ENCODE measurements around the gene ADRA2B. TPM values are rescaled to one million over a fixed set of nuclear protein-coding genes. Genes with fewer than 3 reads are reported as not detected.

The ADRA2B gene
- total RNA-seq, 1 experiment from 2014 or later, result not detected

DNA sequence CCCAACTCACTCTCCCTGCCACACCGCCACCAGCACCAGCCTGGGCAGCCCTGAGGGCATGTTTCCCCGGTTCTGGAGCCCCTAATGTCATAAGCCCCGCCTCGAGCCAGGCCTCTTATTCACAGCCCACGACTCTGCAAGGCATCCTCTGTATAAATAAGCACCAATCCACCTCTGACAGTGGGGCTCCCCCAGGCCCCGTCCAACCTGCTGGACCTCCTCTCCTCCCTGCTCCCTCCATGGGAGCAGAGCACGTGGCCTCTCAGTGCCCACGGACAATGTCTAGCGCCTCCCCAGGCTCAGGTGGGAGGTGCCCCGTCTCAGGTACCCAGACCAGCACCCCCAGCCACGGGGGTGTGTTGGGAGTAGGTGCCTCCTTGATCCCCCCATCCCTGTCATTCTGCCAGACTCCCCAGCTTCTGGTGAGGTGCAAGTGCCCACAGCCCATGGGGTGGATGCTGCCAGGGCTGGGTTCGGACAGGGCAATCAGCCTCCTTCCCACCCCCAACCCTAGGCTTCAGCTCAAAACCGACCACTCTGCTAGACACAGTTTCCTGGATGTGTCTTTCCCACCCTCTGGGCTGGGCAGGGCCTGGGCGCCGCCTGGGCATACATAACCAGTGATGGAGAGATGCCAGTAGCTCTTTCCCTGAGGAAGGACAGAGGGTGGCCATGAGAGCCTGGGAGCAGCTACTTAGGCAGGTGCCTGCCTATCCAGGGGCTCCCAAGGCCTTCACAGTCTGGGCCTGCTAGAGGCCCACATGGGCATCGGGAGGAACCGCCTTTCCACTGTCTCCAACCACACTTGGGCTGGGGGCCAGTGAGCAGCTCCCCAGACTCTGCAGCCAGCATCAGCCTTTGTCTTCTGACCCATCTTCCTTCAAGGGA, 1.6 kb upstream of the ADRA2B start:
- Mint-ChIP-seq H3K27me3 (ENCODE audit: unreplicated experiment) (peaks cover 81% of the 10 kb centered on the region), H3K36me3 (ENCODE audit: insufficient read depth, unreplicated experiment) (peaks cover 16% of the 10 kb centered on the region), H3K9me3 (ENCODE audit: low read depth, unreplicated experiment) (no peaks in the 10 kb centered on the region), H3K27ac (ENCODE audit: unreplicated experiment) (no peak overlapping the region), H3K4me3 (ENCODE audit: low read depth, unreplicated experiment) (peak overlapping the region; percentile 43), H3K4me1 (ENCODE audit: low read depth, unreplicated experiment) (no peaks in the 10 kb centered on the region)
- peak; percentile 53 for DNase-seq
- TF ChIP-seq, protein P1, sequence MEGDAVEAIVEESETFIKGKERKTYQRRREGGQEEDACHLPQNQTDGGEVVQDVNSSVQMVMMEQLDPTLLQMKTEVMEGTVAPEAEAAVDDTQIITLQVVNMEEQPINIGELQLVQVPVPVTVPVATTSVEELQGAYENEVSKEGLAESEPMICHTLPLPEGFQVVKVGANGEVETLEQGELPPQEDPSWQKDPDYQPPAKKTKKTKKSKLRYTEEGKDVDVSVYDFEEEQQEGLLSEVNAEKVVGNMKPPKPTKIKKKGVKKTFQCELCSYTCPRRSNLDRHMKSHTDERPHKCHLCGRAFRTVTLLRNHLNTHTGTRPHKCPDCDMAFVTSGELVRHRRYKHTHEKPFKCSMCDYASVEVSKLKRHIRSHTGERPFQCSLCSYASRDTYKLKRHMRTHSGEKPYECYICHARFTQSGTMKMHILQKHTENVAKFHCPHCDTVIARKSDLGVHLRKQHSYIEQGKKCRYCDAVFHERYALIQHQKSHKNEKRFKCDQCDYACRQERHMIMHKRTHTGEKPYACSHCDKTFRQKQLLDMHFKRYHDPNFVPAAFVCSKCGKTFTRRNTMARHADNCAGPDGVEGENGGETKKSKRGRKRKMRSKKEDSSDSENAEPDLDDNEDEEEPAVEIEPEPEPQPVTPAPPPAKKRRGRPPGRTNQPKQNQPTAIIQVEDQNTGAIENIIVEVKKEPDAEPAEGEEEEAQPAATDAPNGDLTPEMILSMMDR (IDR thresholded peaks at IDR 0.05; ENCODE audit: unreplicated experiment), result peak; percentile 30
- CTCF ChIA-PET, result interaction anchor here (1.3 to 2.2 kb wide), 2 partner anchors 14 to 125 kb away, joined by 5 to 11 read pairs; no protein-coding TSS in a partner anchor
- no TSS peak for BruUV-seq (replicated peaks)
- intact Hi-C loops (cut with micrococcal nuclease; ENCODE audit: unreplicated experiment), result no loop called here

DNA sequence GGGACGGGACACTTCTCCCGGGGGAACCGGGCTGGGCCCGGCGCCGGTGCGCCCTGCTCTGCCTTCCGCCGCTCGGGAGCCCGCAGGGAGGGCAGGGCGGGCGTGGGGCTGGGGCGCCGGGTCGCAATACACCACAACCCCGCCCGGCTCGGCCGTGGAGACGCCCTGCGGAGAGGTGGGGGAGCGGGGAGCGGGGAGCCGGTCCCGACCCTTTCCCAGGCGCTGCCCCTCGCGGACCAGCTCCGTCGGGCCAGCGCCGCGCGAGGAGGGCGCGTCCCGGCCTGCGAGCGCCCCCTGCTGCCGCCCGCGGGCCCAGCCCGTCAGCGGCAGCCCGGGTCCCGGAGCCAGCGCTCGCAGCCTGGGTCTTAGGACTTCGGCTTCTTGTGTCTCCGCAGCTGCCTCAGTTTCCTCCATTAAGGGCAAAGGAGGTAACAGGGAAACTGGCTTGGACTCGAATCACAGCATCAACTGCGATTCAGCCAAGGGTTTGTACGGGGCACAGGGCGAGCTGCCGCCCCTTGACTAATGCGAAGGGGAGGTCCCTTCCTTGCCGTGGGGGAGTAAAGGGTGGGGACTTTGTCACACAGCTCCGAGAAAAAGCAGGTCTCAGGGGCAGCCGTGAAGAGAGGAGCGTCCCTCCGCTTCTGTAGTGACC, 635 bp upstream of the ADRA2B start:
- Mint-ChIP-seq H3K4me1 (ENCODE audit: low read depth, unreplicated experiment) (no peaks in the 10 kb centered on the region), H3K36me3 (ENCODE audit: insufficient read depth, unreplicated experiment) (peaks cover 16% of the 10 kb centered on the region), H3K4me3 (ENCODE audit: low read depth, unreplicated experiment) (peak overlapping the region; percentile 60), H3K27me3 (ENCODE audit: unreplicated experiment) (peaks cover 73% of the 10 kb centered on the region), H3K27ac (ENCODE audit: unreplicated experiment) (no peak overlapping the region), H3K9me3 (ENCODE audit: low read depth, unreplicated experiment) (no peaks in the 10 kb centered on the region)
- CTCF ChIA-PET, result interaction anchor here (1.0 to 2.2 kb wide), 5 partner anchors 9 to 124 kb away, joined by 3 to 11 read pairs (median 6); no protein-coding TSS in a partner anchor
- peak; percentile 80 for DNase-seq
- TF ChIP-seq, protein P1 (IDR thresholded peaks at IDR 0.05; ENCODE audit: unreplicated experiment), result peak; percentile 86
- BruUV-seq (replicated peaks), result no TSS peak
- intact Hi-C loops (cut with micrococcal nuclease; ENCODE audit: unreplicated experiment), result no loop called here

DNA sequence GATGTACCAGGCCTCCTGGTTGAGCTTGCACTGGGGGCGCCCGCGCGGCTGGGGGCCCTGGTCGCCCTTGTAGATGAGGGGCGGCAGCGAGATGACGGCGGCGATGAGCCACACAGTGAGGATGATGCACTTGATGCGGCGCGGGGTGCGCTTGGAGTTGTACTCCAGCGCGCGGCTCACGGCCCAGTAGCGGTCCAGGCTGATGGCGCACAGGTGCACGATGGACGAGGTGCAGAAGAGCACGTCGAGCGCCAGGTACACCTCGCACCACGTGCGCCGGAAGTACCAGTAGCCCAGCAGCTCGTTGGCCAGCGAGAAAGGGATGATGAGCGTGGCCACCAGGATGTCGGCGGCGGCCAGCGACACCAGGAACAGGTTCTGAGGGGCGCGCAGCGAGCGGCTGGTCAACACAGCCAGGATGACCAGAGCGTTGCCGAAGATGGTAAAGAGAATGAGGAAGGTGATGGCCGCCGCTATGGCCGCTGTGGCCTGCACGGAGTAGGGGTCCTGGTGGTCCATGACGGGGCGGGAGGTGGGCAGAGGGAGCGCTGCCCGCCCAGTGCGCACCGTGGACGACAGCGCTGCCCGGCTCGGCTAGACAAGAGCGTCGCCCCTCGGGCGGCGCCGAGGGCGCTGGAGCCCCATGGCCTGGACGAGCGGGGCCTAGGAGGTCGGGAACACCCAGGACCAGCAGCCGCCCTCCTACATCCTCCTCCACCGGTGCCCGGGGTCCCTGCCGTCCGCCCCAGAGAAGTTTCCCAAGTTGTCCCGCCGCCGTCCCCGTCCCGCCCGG, 544 bp downstream of the ADRA2B start:
- Mint-ChIP-seq H3K27ac (ENCODE audit: unreplicated experiment) (no peak overlapping the region), H3K4me3 (ENCODE audit: low read depth, unreplicated experiment) (peak overlapping the region; percentile 60)

More for the DNA sequence above, 544 bp downstream of the ADRA2B start:
- Mint-ChIP-seq H3K9me3 (ENCODE audit: low read depth, unreplicated experiment) (no peaks in the 10 kb centered on the region), H3K36me3 (ENCODE audit: insufficient read depth, unreplicated experiment) (peaks cover 16% of the 10 kb centered on the region), H3K27me3 (ENCODE audit: unreplicated experiment) (peaks cover 61% of the 10 kb centered on the region), H3K4me1 (ENCODE audit: low read depth, unreplicated experiment) (no peaks in the 10 kb centered on the region)
- CTCF ChIA-PET, result interaction anchor here (1.2 to 1.6 kb wide), 2 partner anchors 8 to 59 kb away, joined by 6 to 7 read pairs; no protein-coding TSS in a partner anchor
- intact Hi-C loops (cut with micrococcal nuclease; ENCODE audit: unreplicated experiment), result no loop called here
- TF ChIP-seq, protein P1 (IDR thresholded peaks at IDR 0.05; ENCODE audit: unreplicated experiment), result no peak
- no peak for DNase-seq
- BruUV-seq (replicated peaks), result no TSS peak

Measured in Calu3 (cell line).